Measurements from ENCODE around the gene MTOR. TPM values are rescaled to one million over a fixed set of nuclear protein-coding genes. Genes with fewer than 3 reads are reported as not detected.
A peak's percentile ranks its signal among the peaks of the same experiment; 100 is the strongest.

MTOR gene
- total RNA-seq, 4 donors from 2014 or later, result 22.9 to 51.5 (median 40.3) TPM

GRCh38 chr1:11058595-11059154 is 203.7 kb downstream of the MTOR start:
- Histone ChIP-seq H3K9me3 (no peaks in the 10 kb centered on the region), H3K27me3 (no peaks in the 10 kb centered on the region), H3K36me3 (no peaks in the 10 kb centered on the region), H3K27ac (peak overlapping the region in 1 of 2 donors; percentile 47), H3K4me1 (peaks cover 5 to 9% of the 10 kb centered on the region in 2 donors), H3K4me3 (peak overlapping the region; percentile 39 to 61)
- intact Hi-C loops (cut with DNase I; ENCODE audit: low total_unique reads), result no loop called here
- no peak for DNase-seq
- TF ChIP-seq CTCF (IDR thresholded peaks at IDR 0.05), result no peak
- no peak for TF ChIP-seq POLR2A (IDR thresholded peaks at IDR 0.05)

GRCh38 chr1:11058026-11058425 is 204.3 kb downstream of the MTOR start:
- intact Hi-C loops (cut with DNase I; ENCODE audit: low total_unique reads), result no loop called here
- Histone ChIP-seq H3K4me3 (no peak overlapping the region), H3K9me3 (no peaks in the 10 kb centered on the region), H3K27me3 (no peaks in the 10 kb centered on the region), H3K4me1 (peaks cover 5 to 9% of the 10 kb centered on the region in 2 donors), H3K36me3 (no peaks in the 10 kb centered on the region), H3K27ac (no peak overlapping the region)
- DNase-seq, result no peak
- TF ChIP-seq CTCF (IDR thresholded peaks at IDR 0.05), result no peak
- no peak for TF ChIP-seq POLR2A (IDR thresholded peaks at IDR 0.05)

- Histone ChIP-seq H3K27me3 (no peaks in the 10 kb centered on the region), H3K4me1 (peaks cover 5 to 9% of the 10 kb centered on the region in 2 donors), H3K4me3 (no peak overlapping the region), H3K27ac (no peak overlapping the region), H3K36me3 (no peaks in the 10 kb centered on the region), H3K9me3 (no peaks in the 10 kb centered on the region)
- intact Hi-C loops (cut with DNase I; ENCODE audit: low total_unique reads), result no loop called here
- DNase-seq, result no peak
- no peak for TF ChIP-seq POLR2A (IDR thresholded peaks at IDR 0.05)
Measured at GRCh38 chr1:11057477-11057876, 204.9 kb downstream of the MTOR start.

Small RNAs within 50 kb of the gene (small RNA-seq; reads per million reads assigned to genes)
- gene RNU6-291P (not detected), gene RNU6-537P (not detected), gene RPL39P6 (not detected)

Other genes with a start within 250 kb of the MTOR start
- gene TARDBP, start 249.9 kb downstream of the MTOR start, total RNA-seq, result 100 to 1,000 TPM; 176 to 617 (median 207) TPM
- not detected for gene MASP2, start 215.3 kb downstream of the MTOR start, total RNA-seq
- gene SRM, start 202.5 kb downstream of the MTOR start, total RNA-seq, result 10 to 100 TPM; 15.5 to 86.3 (median 42.8) TPM
- gene EXOSC10, start 162.7 kb downstream of the MTOR start, total RNA-seq, result 10 to 100 TPM; 32.4 to 98.1 (median 59.9) TPM
- 1 to 10 TPM in 1 of 4 donors, under 1 TPM in 2, not detected in 1; 0.82 to 1.9 (median 0.88) TPM for gene ANGPTL7, start 73.2 kb downstream of the MTOR start, total RNA-seq
- 10 to 100 TPM in 2 of 4 donors, 1 to 10 TPM in 2; 1.2 to 21.2 (median 7.4) TPM for gene UBIAD1, start 10.6 kb upstream of the MTOR start, total RNA-seq
- under 1 TPM in 2 of 4 donors, not detected in 2; 0.09 to 0.90 TPM for gene DISP3, start 216.6 kb upstream of the MTOR start, total RNA-seq